Mesodermal cell (in vitro differentiated cells): ENCODE results near the gene KLHL22. TPM values are rescaled to one million over a fixed set of nuclear protein-coding genes. Genes with fewer than 3 reads are reported as not detected.
"Not testable (repeated sequence)": the region's sequence is repeated elsewhere in the genome, so short reads cannot be mapped to it uniquely, and the experiment has no call there.

Experiments used
- H3K27ac ChIP-seq: 2 replicates; pipeline ENCODE4 v1.7.0; 2013; ENCODE audit warnings: mild to moderate bottlenecking, low read depth, low read length, moderate library complexity; ENCODE audit not compliant: severe bottlenecking
- H3K36me3 ChIP-seq: 2 replicates; pipeline ENCODE4 v1.7.1; 2013; ENCODE audit warnings: mild to moderate bottlenecking, low read length, moderate library complexity; ENCODE audit not compliant: control insufficient read depth, insufficient read depth
- H3K4me1 ChIP-seq: one replicate; pipeline ENCODE4 v1.7.1; 2013; ENCODE audit warnings: mild to moderate bottlenecking, low read length; ENCODE audit not compliant: insufficient read depth, control insufficient read depth, poor library complexity, severe bottlenecking
- H3K4me3 ChIP-seq: 2 replicates; pipeline ENCODE4 v1.7.0; 2013; ENCODE audit warnings: low read length, control low read depth, mild to moderate bottlenecking; ENCODE audit not compliant: insufficient read depth, poor library complexity, severe bottlenecking; ENCODE audit errors: extremely low read depth
- H3K9me3 ChIP-seq: 2 replicates; pipeline ENCODE4 v1.7.1; 2013; ENCODE audit warnings: mild to moderate bottlenecking, low read length, moderate library complexity; ENCODE audit not compliant: control insufficient read depth
- WGBS, 2 experiments: methylation state at CpG; one replicate each; pipeline ENCODE4 v1.1.5; 2013; ENCODE audit warnings: missing lambda C conversion rate in 2 of 2; ENCODE audit not compliant: insufficient coverage in 2 of 2; 5-methylcytosine and 5-hydroxymethylcytosine counted together
- polyA plus RNA-seq, 2 experiments: library from polyadenylated mRNA; stranded (reverse); fragments of 50-300 nt; gene quantifications; one replicate each; pipeline ENCODE4 v1.2.3, GENCODE V29; 2013

Gene KLHL22
- polyA plus RNA-seq (2013, experiment 1 of 2), result 17.7 TPM
- polyA plus RNA-seq (2013, experiment 2 of 2), result 17.0 TPM

- H3K4me3 ChIP-seq, result peak within 1 kb of the TSS; percentile 63
- no peaks in the 10 kb centered on the region for H3K36me3 ChIP-seq
- H3K9me3 ChIP-seq, result no peaks in the 10 kb centered on the region
- no peaks in the 10 kb centered on the region for H3K4me1 ChIP-seq
- peak within 1 kb of the TSS; percentile 79 for H3K27ac ChIP-seq
- WGBS, 2 experiments, result 0 to 1% methylated on average over 68 to 75 of the region's 108 CpGs
Measured at GRCh38 chr22:20494978-20495860, at the start of gene KLHL22. KLHL22 (minus strand) TSS chr22:20495795; CDS start chr22:20489211, 6,584 bp downstream.

- WGBS, 2 experiments, result no CpG with 5 or more reads among the region's 3 CpGs
- H3K4me3 ChIP-seq, H3K27ac ChIP-seq, H3K9me3 ChIP-seq: not testable (repeated sequence)
- H3K4me1 ChIP-seq, result peaks cover 24% of the 10 kb centered on the region
- peaks cover 68% of the 10 kb centered on the region for H3K36me3 ChIP-seq
Measured at GRCh38 chr22:20545318-20545634, 49.7 kb upstream of the KLHL22 start.

GRCh38 chr22:20542736-20543135 lies 47.1 kb upstream of the KLHL22 start:
- Histone ChIP-seq H3K27ac (no peak overlapping the region), H3K4me1 (peaks cover 6% of the 10 kb centered on the region), H3K9me3 (no peaks in the 10 kb centered on the region), H3K4me3 (no peak overlapping the region), H3K36me3 (peaks cover 87% of the 10 kb centered on the region)

GRCh38 chr22:20542055-20542454 lies 46.5 kb upstream of the KLHL22 start:
- Histone ChIP-seq H3K4me3 (no peak overlapping the region), H3K9me3 (no peaks in the 10 kb centered on the region), H3K36me3 (peaks cover 91% of the 10 kb centered on the region), H3K27ac (no peak overlapping the region), H3K4me1 (peaks cover 6% of the 10 kb centered on the region)
- no CpG with 5 or more reads among the region's 3 CpGs for WGBS, 2 experiments

- not testable (repeated sequence) for H3K9me3 ChIP-seq, H3K27ac ChIP-seq, H3K4me1 ChIP-seq, H3K4me3 ChIP-seq
- 83 to 96% methylated on average over 2 to 3 of the region's 8 CpGs for WGBS, 2 experiments
- H3K36me3 ChIP-seq, result peaks cover 86% of the 10 kb centered on the region
Measured at GRCh38 chr22:20538875-20539274, 43.3 kb upstream of the KLHL22 start.

- no peaks in the 10 kb centered on the region for H3K9me3 ChIP-seq
- peaks cover 2% of the 10 kb centered on the region for H3K4me1 ChIP-seq
- H3K36me3 ChIP-seq, result peaks cover 87% of the 10 kb centered on the region
- H3K4me3 ChIP-seq, result no peak overlapping the region
- 93 to 95% methylated on average over 5 to 6 of the region's 7 CpGs for WGBS, 2 experiments
- no peak overlapping the region for H3K27ac ChIP-seq
Measured at GRCh38 chr22:20537983-20538382, 42.4 kb upstream of the KLHL22 start.

GRCh38 chr22:20537325-20537756 lies 41.7 kb upstream of the KLHL22 start:
- peaks cover 8% of the 10 kb centered on the region for H3K4me1 ChIP-seq
- H3K9me3 ChIP-seq, result no peaks in the 10 kb centered on the region
- no peak overlapping the region for H3K27ac ChIP-seq
- H3K36me3 ChIP-seq, result peaks cover 83% of the 10 kb centered on the region
- 92 to 97% methylated on average over 2 to 3 of the region's 3 CpGs for WGBS, 2 experiments
- H3K4me3 ChIP-seq, result no peak overlapping the region

GRCh38 chr22:20536590-20537324 lies 41.2 kb upstream of the KLHL22 start:
- peaks cover 80% of the 10 kb centered on the region for H3K36me3 ChIP-seq
- H3K9me3 ChIP-seq, result no peaks in the 10 kb centered on the region
- no peak overlapping the region for H3K4me3 ChIP-seq
- H3K4me1 ChIP-seq, result peaks cover 14% of the 10 kb centered on the region
- 94 to 96% methylated on average over 9 to 12 of the region's 12 CpGs for WGBS, 2 experiments
- H3K27ac ChIP-seq, result no peak overlapping the region

- no peak overlapping the region for H3K27ac ChIP-seq
- 88 to 95% methylated on average over 3 of the region's 3 CpGs for WGBS, 2 experiments
- H3K4me3 ChIP-seq, result no peak overlapping the region
- H3K4me1 ChIP-seq, result peaks cover 35% of the 10 kb centered on the region
- no peaks in the 10 kb centered on the region for H3K9me3 ChIP-seq
- peaks cover 61% of the 10 kb centered on the region for H3K36me3 ChIP-seq
Measured at GRCh38 chr22:20533879-20534265, 38.3 kb upstream of the KLHL22 start.

- peaks cover 3% of the 10 kb centered on the region for H3K9me3 ChIP-seq
- WGBS, 2 experiments, result 93 to 94% methylated on average over 10 to 11 of the region's 11 CpGs
- peaks cover 35% of the 10 kb centered on the region for H3K4me1 ChIP-seq
- H3K27ac ChIP-seq, result peak overlapping the region; percentile 92
- peaks cover 61% of the 10 kb centered on the region for H3K36me3 ChIP-seq
- H3K4me3 ChIP-seq, result no peak overlapping the region
Measured at GRCh38 chr22:20533095-20533878, 37.7 kb upstream of the KLHL22 start.
